HG03139 (cell line): ENCODE measurements around the gene UAP1L1.

Experiments used
- ATAC-seq: cut with Tn5 transposase; IDR thresholded peaks from one replicate; pipeline ENCODE4 v1.9.1; 2021; ENCODE audit not compliant: unreplicated experiment

Gene UAP1L1

DNA sequence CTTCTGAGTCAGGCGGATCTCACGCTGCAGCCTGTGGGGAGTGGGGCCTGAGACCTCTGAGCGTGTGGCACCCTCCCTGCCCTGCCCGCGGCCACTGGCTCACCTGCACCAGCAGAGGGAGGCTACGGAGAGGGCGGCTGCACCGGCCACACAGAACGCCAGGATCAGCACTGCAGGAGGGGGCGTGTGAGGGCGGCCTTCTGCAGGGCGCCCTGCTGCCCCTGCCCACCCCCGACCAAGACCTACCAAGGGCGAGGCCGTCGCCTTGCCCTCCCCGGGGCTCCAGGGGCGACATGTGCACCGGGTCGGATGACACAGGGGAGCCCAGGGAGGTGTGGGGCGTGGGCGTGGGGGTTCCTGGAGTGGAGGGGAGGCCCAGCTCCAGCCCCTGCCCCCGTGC lies 36.7 kb upstream of the UAP1L1 start:
- ATAC-seq: no peak

DNA sequence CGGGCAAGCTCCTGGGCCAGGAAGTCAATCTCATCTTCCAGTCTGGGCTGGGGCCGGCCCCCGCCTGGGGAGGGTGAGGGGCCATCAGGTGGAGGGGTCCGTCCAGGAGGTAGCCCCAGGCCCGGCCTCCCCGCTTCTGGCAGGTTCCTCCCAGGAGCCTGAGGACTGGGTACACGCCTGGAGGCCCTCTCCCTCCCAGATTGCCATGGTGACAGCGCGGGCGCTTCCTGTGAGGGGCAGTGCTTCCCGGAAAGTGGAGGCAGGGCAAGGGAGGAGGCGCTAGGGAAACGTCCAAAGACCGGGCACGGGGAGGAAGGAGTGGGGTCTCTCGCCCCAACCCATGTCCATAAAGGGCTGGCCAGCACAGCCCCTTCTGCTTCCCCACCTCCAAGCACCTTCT lies 36.2 kb upstream of the UAP1L1 start:
- ATAC-seq: no peak

DNA sequence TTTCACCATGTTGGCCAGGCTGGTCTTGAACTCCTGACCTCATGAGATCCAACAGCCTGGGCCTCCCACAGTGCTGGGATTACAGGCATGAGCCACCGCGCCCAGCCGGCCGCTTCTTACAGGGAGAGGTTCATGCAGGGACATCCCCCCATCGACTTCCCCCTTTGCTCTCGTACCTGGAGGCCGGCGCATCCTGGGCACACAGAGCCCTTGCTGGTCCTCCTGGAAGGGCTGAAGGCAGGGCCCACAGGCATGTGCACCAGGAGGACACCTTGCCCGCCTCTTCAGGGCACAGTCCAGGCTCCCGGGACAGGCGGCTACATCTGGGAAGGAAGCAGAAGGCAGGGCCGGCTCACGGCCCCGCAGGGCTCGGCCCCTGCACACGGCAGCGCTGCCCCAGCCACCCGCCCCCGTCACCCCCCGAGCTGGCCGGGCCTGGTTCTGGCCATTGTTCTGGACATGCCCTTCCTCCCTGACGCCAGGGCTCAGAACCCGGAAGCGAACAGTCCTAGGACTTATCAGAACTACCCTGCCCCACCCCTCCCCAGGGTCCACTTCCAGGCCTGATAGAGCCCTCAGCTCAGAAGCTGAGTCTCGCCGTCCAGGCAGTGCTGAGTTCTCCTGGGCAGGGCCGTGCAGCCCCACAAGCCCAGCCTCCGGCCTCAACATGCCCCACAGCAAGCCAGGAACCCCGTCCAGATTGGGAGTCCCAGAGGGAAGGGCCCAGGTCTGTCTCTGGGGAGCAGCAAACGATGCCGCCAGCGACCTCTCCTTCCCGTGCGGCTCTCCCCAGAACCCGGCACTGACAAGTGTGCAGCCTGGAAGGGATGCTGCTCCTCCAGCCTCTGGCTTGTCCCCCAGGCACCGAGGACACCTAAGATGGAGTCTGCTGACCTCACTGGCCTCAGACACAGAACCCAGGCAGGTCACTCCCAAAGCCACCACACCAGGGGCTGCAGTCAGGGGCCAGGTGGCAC lies 34.3 kb upstream of the UAP1L1 start:
- no peak for ATAC-seq

- no peak for ATAC-seq
Observed at GRCh38 chr9:137044037-137044436, 33.3 kb upstream of the UAP1L1 start.

- no peak for ATAC-seq
Observed at GRCh38 chr9:137044502-137045177, 32.7 kb upstream of the UAP1L1 start.

GRCh38 chr9:137045294-137046087 lies 31.8 kb upstream of the UAP1L1 start:
- ATAC-seq: no peak

- ATAC-seq: no peak
Observed at GRCh38 chr9:137046088-137046787, 31.1 kb upstream of the UAP1L1 start, which contains the start of gene NPDC1. Gene NPDC1, minus strand, starts transcription at chr9:137046177. Its CDS starts 188 bp downstream, at chr9:137045989.

- no peak for ATAC-seq
Observed at GRCh38 chr9:137048655-137049543, 28.4 kb upstream of the UAP1L1 start.

GRCh38 chr9:137049544-137050449 lies 27.5 kb upstream of the UAP1L1 start:
- no peak for ATAC-seq

DNA sequence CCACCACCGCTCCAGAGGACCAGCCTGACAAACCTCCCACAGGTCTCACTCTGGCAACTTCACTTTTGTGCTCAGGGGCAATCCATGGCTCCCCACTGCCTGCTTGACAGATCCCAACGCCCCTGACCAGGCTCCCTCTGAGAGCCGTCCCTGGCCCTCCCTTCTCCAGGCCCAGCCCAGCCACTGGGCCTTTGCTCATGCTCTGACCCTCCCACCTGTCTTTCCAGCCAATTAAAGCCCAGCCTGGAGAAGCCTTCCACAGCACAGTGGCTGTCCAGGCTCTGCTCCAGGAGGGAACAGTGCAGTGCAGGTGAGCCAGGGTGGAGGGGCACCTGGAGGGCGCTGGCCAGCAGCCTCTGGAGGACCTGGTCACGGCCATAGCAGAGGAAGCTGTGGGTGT lies 26.7 kb upstream of the UAP1L1 start:
- ATAC-seq: no peak

- ATAC-seq: no peak
Observed at GRCh38 chr9:137051145-137051724, 26.1 kb upstream of the UAP1L1 start.

GRCh38 chr9:137052293-137052692 lies 25.0 kb upstream of the UAP1L1 start:
- ATAC-seq: no peak

DNA sequence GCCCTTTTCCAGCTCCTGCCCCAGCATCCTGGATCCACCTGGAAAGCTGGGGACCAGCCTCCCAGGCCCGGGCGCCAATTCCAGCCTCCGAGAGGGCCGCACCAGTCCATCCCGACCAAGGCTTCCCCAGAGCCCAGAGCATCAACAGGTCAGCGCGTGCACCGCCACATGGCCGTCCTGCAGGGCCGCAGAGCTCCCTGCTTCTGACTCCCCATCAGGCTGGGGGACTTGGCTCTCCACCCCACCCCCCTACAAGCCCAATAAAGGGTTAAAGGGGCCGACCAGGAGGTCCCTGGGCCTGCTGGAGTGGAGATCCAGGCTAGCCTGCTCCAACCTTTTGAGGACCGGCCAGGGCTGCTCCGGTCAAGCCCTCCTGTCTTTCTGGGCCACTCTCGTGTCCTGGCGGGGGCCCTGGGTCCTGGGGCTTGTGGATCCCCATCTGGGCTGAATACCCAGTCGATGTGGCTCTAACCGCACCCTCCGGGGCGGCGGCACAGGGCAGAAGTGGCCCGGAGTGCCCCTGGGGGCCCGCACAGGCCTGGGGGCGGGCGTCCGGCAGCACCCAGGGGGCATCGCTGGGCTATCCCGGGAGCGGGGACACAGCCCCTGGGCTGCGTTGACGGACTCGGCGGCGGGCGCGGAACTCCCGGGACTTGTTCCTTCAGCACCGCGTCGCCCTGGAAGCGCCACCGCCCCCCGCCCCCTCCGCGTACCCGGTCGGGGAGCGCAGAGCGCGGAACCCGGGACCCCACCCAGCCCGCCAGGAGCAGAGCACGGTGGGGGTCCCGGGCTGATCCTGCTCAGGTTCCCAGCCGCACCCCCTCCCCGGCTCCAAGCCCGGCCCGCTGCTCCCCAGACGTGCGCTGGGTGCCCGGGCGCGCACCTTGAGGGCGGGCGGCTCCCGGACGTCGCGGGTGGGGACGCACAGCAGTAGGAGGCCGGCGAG lies 24.0 kb upstream of the UAP1L1 start:
- ATAC-seq: no peak

DNA sequence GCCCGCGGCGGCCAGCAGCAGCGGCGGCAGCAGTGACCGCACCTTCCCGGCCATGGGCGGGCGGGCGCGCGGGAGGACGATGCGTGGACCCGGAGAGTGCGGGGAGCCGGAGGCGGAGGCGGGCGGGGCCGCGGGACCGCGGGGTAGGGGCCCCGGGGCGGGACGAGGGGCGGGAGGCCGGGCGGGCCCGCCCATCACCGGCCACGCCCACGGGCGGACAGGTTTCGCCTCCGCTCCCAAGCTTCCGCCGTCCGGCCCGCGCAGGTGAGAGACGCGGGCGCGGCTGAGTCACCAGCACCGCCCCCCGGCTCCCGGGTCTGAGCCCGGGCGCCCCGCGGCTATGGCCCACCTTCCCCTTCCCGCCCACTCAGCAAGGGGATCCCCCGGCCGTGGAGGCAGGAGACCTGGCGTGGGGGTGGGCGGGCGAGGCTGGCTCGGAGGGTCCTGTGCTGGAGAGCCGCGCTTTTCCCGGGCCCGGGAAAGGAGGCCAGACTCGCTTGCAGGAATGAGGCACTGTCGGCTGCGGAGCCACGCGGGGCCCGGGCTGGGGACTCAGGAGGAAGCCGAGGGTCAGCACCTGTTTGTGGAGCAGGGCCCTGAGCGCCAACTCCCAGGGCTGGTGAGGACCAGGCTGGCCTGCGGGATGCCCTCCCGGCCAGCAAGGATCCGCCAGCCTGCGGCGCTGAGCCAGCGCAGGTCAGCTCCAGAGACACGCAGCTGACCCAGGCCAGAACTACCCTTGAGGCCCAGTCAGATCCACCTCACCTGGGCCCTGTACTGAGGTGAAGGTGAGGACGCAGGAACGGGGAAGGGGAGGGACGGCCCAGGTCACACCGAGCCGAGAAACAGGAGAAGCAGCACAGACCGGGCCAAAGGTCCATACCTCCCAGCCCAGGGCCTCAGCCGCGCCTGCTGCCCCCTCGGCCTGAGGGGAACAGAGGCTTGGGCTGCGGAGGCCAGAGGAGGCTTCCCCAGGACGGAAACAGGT lies 23.1 kb upstream of the UAP1L1 start, which contains the start of gene ENTPD2:
ENTPD2 (minus strand) TSS at position 118 of the 988 bp plus-strand sequence; CDS start at position 54, 64 bp downstream.
- no peak for ATAC-seq

DNA sequence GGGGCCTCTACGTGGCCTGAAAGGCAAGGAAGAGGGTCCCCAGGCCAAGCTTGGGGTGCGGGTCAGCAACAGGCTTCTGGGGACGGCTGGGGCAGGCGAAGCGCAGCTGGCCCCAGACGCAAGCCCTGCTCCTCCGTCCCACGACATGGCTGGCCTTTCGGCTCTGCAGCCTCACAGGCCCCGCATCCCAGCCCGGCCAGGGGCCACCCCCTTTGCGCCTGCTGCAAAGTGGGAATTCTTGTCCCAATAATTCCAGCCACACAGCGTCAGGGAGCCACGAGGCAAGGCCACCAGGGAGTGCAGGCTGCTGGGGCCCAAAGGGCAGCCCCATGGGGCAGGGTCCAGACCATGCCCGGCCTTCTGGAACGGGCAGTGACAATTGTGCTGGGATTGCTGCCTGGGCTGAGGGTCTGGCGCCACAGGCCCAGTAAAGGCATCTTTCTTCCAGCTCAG lies 22.4 kb upstream of the UAP1L1 start:
- ATAC-seq: no peak
